Thyroid gland (tissue), 4 donors: Measurements from ENCODE around the gene DAGLA.

ENCODE experiments used
- POLR2A ChIP-seq, 2 donors: fragments of 450-650 bp; IDR thresholded peaks; one replicate each; pipeline ENCODE4 v1.6.1; 2017; ENCODE audit warnings: antibody characterized with exemption in 2 of 2, mild to moderate bottlenecking in 2 of 2, moderate library complexity in 1 of 2
- TF ChIP-seq, protein P1 (sequence below), 6 experiments: fragments of 200-600 bp in 3 of 6; fragments of 450-650 bp in 3 of 6; sonication (generic) in 3 of 6; IDR thresholded peaks; one replicate each; pipeline ENCODE4 v1.5.1; 2016 to 2019; ENCODE audit warnings: antibody characterized with exemption in 6 of 6, mild to moderate bottlenecking in 2 of 6, inconsistent platforms in 1 of 6, moderate library complexity in 1 of 6

DNA sequence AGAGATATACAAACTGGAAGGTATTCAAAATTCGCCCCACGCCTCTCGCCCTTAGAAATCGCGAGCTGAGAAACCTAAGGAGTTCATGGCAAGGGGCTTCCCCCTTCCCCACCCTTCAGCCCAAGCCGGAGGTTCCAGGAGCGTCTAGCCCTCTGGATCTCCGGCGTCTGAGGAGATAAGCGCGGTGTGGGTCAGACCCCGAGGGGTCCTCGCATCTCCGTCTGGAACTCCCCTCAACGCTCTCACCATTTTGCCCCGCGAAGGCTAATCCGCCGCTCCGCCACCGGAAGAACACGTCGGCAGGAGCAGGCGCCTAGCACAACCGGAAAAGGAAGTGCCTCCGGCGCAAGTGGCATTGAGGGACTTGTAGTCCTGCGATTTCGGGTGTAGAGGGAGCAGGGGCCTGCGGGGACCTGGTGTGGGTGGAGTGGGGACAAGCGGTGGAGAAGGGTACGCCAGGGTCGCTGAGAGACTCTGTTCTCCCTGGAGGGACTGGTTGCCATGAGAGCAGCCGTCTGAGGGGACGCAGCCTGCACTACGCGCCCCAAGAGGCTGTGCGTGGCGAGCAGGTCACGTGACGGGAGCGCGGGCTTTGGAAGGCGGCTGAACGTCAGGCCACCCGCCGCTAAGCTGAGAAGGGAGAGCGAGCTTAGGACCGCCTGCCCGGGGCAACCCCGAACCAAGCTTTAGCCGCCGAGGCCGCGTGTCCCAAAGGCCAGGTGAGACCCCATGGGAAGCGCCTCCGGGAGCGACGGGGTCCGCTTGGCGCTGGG is 112.3 kb downstream of the DAGLA start, which contains the start of the genes FEN1 and TMEM258:
- TF ChIP-seq, protein P1, sequence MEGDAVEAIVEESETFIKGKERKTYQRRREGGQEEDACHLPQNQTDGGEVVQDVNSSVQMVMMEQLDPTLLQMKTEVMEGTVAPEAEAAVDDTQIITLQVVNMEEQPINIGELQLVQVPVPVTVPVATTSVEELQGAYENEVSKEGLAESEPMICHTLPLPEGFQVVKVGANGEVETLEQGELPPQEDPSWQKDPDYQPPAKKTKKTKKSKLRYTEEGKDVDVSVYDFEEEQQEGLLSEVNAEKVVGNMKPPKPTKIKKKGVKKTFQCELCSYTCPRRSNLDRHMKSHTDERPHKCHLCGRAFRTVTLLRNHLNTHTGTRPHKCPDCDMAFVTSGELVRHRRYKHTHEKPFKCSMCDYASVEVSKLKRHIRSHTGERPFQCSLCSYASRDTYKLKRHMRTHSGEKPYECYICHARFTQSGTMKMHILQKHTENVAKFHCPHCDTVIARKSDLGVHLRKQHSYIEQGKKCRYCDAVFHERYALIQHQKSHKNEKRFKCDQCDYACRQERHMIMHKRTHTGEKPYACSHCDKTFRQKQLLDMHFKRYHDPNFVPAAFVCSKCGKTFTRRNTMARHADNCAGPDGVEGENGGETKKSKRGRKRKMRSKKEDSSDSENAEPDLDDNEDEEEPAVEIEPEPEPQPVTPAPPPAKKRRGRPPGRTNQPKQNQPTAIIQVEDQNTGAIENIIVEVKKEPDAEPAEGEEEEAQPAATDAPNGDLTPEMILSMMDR (IDR thresholded peaks at IDR 0.05) = peak in 2 of 6 experiments; percentile 24 to 40
- TF ChIP-seq POLR2A (IDR thresholded peaks at IDR 0.05) = peak in 1 of 2 donors; percentile 68
